A673 (cell line): ENCODE data around the gene SERTM1. TPM values are rescaled to one million over a fixed set of nuclear protein-coding genes. Genes with fewer than 3 reads are reported as not detected.
A peak's percentile ranks its signal among the peaks of the same experiment; 100 is the strongest.

ENCODE experiments used
- BruUV-seq: library from RNA; stranded (reverse); fragments of 400-500 nt; replicated peaks from 2 replicates; lab custom pipeline; 2021; lab: Mats Ljungman, UMichigan
- CTCF ChIA-PET: fragments of 300-600 bp; sonication (Branson Sonifier 250); formaldehyde crosslinking; loops from one replicate; lab custom pipeline; 2022; ENCODE audit warnings: antibody characterized with exemption; lab: Charles Lee
- POLR2A ChIA-PET: fragments of 300-600 bp; sonication (Branson Sonifier 250); formaldehyde crosslinking; loops from one replicate; lab custom pipeline; 2022; ENCODE audit warnings: antibody characterized with exemption; ENCODE audit not compliant: low non-redundant PET; lab: Charles Lee
- DNase-seq: peaks from one replicate; pipeline ENCODE4 v3.0.0-alpha.2; 2015; ENCODE audit warnings: low spot score
- H3K27ac ChIP-seq: fragments of 200-600 bp; sonication (generic); 2 replicates; pipeline ENCODE4 v1.5.1; 2016; ENCODE audit warnings: mixed run types, low read depth, mild to moderate bottlenecking, mixed read lengths, antibody characterized with exemption, low read length; ENCODE audit not compliant: poor library complexity, severe bottlenecking
- H3K27me3 ChIP-seq: fragments of 200-600 bp; sonication (generic); replicated peaks from 2 replicates; pipeline ENCODE4 v1.6.1; 2017; ENCODE audit warnings: mixed run types, low read depth, mild to moderate bottlenecking, mixed read lengths, antibody characterized with exemption, low read length; ENCODE audit not compliant: insufficient read depth, poor library complexity
- H3K36me3 ChIP-seq: fragments of 200-600 bp; sonication (generic); 2 replicates; pipeline ENCODE4 v1.6.1; 2016; ENCODE audit warnings: mixed run types, mild to moderate bottlenecking, mixed read lengths, antibody characterized with exemption, low read length; ENCODE audit not compliant: insufficient read depth, poor library complexity, severe bottlenecking
- H3K4me1 ChIP-seq: fragments of 200-600 bp; sonication (generic); 2 replicates; pipeline ENCODE4 v1.6.1; 2017; ENCODE audit warnings: mixed run types, mild to moderate bottlenecking, mixed read lengths, antibody characterized with exemption, low read length; ENCODE audit not compliant: insufficient read depth, poor library complexity, severe bottlenecking
- H3K4me3 ChIP-seq: fragments of 200-600 bp; sonication (generic); 2 replicates; pipeline ENCODE4 v1.5.1; 2016; ENCODE audit warnings: low read depth, mixed run types, mild to moderate bottlenecking, mixed read lengths, low read length; ENCODE audit not compliant: poor library complexity, severe bottlenecking
- H3K9me3 ChIP-seq: fragments of 200-600 bp; sonication (generic); 2 replicates; pipeline ENCODE4 v1.6.1; 2016; ENCODE audit warnings: mixed run types, low read depth, mild to moderate bottlenecking, mixed read lengths, antibody characterized with exemption, low read length; ENCODE audit not compliant: poor library complexity, severe bottlenecking
- CTCF ChIP-seq: fragments of 300-800, 200-600 bp; sonication (generic); conservative IDR thresholded peaks from 2 replicates; pipeline ENCODE4 v1.5.1; 2017; ENCODE audit warnings: low read depth, mild to moderate bottlenecking, antibody characterized with exemption, low read length, moderate library complexity, mixed read lengths
- EZH2 ChIP-seq: fragments of 200-600 bp; sonication (generic); IDR thresholded peaks from 2 replicates; pipeline ENCODE4 v1.6.1; 2017; ENCODE audit warnings: borderline replicate concordance, low read depth, mild to moderate bottlenecking, mixed read lengths, antibody characterized with exemption, low read length; ENCODE audit not compliant: poor library complexity, severe bottlenecking
- intact Hi-C: fragments of 100-400 bp; cut with micrococcal nuclease; formaldehyde crosslinking; loops from one replicate; pipeline ENCODE4 v1.10.0; 2022; ENCODE audit not compliant: unreplicated experiment
- total RNA-seq: library from RNA; stranded (reverse); gene quantifications from 2 replicates; pipeline ENCODE4 v1.2.3, GENCODE V29; 2021

Gene SERTM1
- total RNA-seq, 1 experiment from 2014 or later = 42.9 TPM

GRCh38 chr13:36728006-36728405 is 54.2 kb downstream of the SERTM1 start:
- H3K4me3 ChIP-seq = no peak overlapping the region
- peaks cover 6% of the 10 kb centered on the region for H3K4me1 ChIP-seq
- no peaks in the 10 kb centered on the region for H3K27me3 ChIP-seq
- TF ChIP-seq CTCF (no peak), EZH2 (no peak)
- intact Hi-C loops = no loop called here
- no peaks in the 10 kb centered on the region for H3K9me3 ChIP-seq
- H3K36me3 ChIP-seq = no peaks in the 10 kb centered on the region
- ChIA-PET CTCF (no interaction called here), POLR2A (no interaction called here)
- DNase-seq = no peak
- no peak overlapping the region for H3K27ac ChIP-seq
- BruUV-seq = no TSS peak

- TF ChIP-seq EZH2 (no peak), CTCF (peak; percentile 75)
- Histone ChIP-seq H3K9me3 (no peaks in the 10 kb centered on the region), H3K27me3 (no peaks in the 10 kb centered on the region), H3K4me3 (no peak overlapping the region), H3K27ac (peak overlapping the region; percentile 32), H3K36me3 (no peaks in the 10 kb centered on the region), H3K4me1 (peaks cover 30% of the 10 kb centered on the region)
- POLR2A ChIA-PET = no interaction called here
- CTCF ChIA-PET = interaction anchor here (0.5 to 1.6 kb wide), 8 partner anchors 11 to 531 kb away, joined by 3 to 7 read pairs (median 4); no protein-coding TSS in a partner anchor
- peak; percentile 86 for DNase-seq
- intact Hi-C loops = loop anchor here (5.0 kb wide), 1 partner anchor 254 kb away; no protein-coding TSS in a partner anchor
- no TSS peak for BruUV-seq
Observed at GRCh38 chr13:36736119-36736726, 62.4 kb downstream of the SERTM1 start.

GRCh38 chr13:36737524-36738083 is 63.8 kb downstream of the SERTM1 start:
- no peaks in the 10 kb centered on the region for H3K27me3 ChIP-seq
- H3K27ac ChIP-seq = peak overlapping the region; percentile 33
- no peak for TF ChIP-seq EZH2
- no peak for TF ChIP-seq CTCF
- BruUV-seq = no TSS peak
- no peak overlapping the region for H3K4me3 ChIP-seq
- intact Hi-C loops = loop anchor here (5.0 kb wide), 1 partner anchor 255 kb away; no protein-coding TSS in a partner anchor
- H3K9me3 ChIP-seq = no peaks in the 10 kb centered on the region
- peaks cover 30% of the 10 kb centered on the region for H3K4me1 ChIP-seq
- ChIA-PET CTCF (no interaction called here), POLR2A (no interaction called here)
- H3K36me3 ChIP-seq = no peaks in the 10 kb centered on the region
- DNase-seq = peak; percentile 49
